Measurements from ENCODE around the gene SPTB.

The SPTB gene

DNA sequence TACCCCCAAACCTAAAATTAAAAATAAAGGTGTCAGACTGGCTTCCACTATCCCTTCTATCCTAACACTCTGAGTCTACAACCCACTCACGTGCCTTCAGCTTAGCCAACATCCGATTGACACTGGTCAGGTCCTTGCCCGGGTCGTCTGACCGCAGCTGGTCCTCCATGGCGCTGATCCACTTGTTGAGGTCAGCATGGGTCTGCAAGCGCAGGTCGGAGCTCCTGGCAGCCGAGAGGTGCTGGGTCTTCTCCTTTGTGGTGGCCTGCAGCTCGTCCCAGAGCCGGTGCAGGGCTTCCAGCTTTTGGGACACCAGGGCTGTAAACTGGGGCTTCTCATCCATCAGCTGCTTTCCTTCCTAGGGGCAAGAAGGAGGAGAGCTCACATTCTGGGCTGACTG is 97.5 kb downstream of the SPTB start (continued):
- TF ChIP-seq ZNF148 (tag by site-specific recombination; IDR thresholded peaks at IDR 0.05; ENCODE audit: borderline replicate concordance): no peak
- TF ChIP-seq ZNF707 (tag by site-specific recombination; IDR thresholded peaks at IDR 0.05): no peak
- no peak for TF ChIP-seq ZNF211 (tag by site-specific recombination; IDR thresholded peaks at IDR 0.05; ENCODE audit: low read depth)
- TF ChIP-seq ZNF555 (tag by site-specific recombination; conservative IDR thresholded peaks at IDR 0.05): no peak
- no peak for TF ChIP-seq ZNF660 (tag by site-specific recombination; IDR thresholded peaks at IDR 0.05)
- no peak for TF ChIP-seq ZFHX2 (tag by site-specific recombination; conservative IDR thresholded peaks at IDR 0.05)
- TF ChIP-seq BCL11A (tag by site-specific recombination; IDR thresholded peaks at IDR 0.05; ENCODE audit: low read depth): no peak
- TF ChIP-seq ZNF239 (tag by site-specific recombination; IDR thresholded peaks at IDR 0.05): no peak

DNA sequence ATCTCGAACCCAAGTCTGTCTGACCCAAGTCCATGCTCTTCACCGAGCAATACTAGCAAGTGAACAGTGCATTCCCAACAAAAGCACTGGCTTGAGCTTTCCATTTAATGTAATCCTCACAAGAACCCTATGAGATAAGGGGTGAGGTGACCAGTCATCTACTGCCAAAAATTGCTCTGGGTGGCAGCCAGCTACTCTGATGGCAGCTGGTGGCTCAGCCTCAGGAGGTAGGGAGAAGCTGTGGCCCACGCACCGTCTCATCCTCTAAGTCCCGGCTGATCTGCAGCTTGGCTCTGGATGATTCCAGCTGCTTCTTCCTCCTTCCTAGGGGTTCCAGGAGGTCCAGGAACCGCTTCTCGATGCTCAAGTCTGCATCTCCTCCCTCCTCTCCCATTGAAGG is 100.2 kb downstream of the SPTB start:
- Histone ChIP-seq H3K4me1 (ENCODE audit: control insufficient read depth, insufficient read depth, low read length) (no peaks in the 10 kb centered on the region), H3K9me3 (ENCODE audit: control insufficient read depth, insufficient read depth, low read depth, low read length) (no peaks in the 10 kb centered on the region), H3K27ac (ENCODE audit: extremely low read depth, low read depth, low read length) (no peak overlapping the region), H3K4me3 (ENCODE audit: low read depth, low read length) (no peak overlapping the region), H3K36me3 (ENCODE audit: control insufficient read depth in 2 of 2, insufficient read depth in 1 of 2, low read length in 2 of 2) (peaks cover 0 to 15% of the 10 kb centered on the region in 2 experiments; a peak in 1 of 3 replicates)
- ChIA-PET CTCF (interaction anchor here (0.7 to 1.0 kb wide), 3 partner anchors 14 to 112 kb away, joined by 3 to 6 read pairs (median 3); no protein-coding TSS in a partner anchor), POLR2A (no interaction called here)
- TF ChIP-seq ZFP41 (tag by site-specific recombination; IDR thresholded peaks at IDR 0.05; ENCODE audit: borderline replicate concordance) (no peak), ZNF654 (tag by site-specific recombination; IDR thresholded peaks at IDR 0.05; ENCODE audit: low read depth) (no peak), KLF9 (tag by site-specific recombination; IDR thresholded peaks at IDR 0.05; ENCODE audit: low read depth) (no peak), ZNF18 (tag by site-specific recombination; IDR thresholded peaks at IDR 0.05) (no peak), ZNF211 (tag by site-specific recombination; IDR thresholded peaks at IDR 0.05; ENCODE audit: low read depth) (no peak), KLF1 (tag by site-specific recombination; IDR thresholded peaks at IDR 0.05) (no peak), ZNF354C (tag by site-specific recombination; IDR thresholded peaks at IDR 0.05; ENCODE audit: borderline replicate concordance, low read depth) (no peak)

DNA sequence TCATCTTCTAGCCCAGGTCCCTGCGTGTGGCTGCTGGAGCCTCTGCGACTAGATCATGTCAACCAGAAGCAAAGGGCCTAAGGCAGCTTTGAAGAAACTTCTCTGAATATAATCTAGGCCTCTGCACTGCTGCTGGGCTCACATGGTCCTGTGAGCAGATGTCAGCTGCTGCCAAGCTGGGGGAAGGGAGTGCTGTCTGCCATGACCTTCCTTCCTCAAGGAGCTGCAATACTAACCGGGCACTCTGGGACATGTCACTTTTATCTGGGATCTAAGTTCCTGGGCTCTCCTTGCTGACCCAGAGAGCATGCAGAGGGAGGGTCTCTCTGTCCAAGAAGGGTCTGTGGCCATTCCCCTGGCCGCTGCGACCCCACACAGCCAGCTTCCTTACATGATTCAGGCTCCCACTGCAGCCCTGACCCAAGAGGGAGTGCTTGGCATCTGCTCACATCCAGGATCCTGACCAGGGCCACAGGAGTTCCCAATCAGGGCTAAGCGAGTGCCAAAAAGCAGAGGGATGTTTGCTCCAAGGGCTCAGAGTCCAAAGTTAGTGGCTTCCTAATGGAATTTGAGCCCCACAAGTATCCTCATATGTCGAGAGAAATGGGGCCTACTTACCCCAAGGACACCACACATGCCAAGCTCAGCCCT is 101.5 kb downstream of the SPTB start:
- ChIA-PET CTCF (no interaction called here), POLR2A (no interaction called here)
- Histone ChIP-seq H3K9me3 (ENCODE audit: control insufficient read depth, insufficient read depth, low read depth, low read length) (no peaks in the 10 kb centered on the region), H3K4me1 (ENCODE audit: control insufficient read depth, insufficient read depth, low read length) (no peaks in the 10 kb centered on the region), H3K36me3 (ENCODE audit: control insufficient read depth in 2 of 2, insufficient read depth in 1 of 2, low read length in 2 of 2) (peaks cover 0 to 15% of the 10 kb centered on the region in 2 experiments; a peak in 1 of 3 replicates), H3K4me3 (ENCODE audit: low read depth, low read length) (no peak overlapping the region), H3K27ac (ENCODE audit: extremely low read depth, low read depth, low read length) (no peak overlapping the region)
- TF ChIP-seq MEIS1 (CRISPR knock-in tag; IDR thresholded peaks at IDR 0.05; ENCODE audit: borderline replicate concordance) (no peak), ATF2 (tag by site-specific recombination; IDR thresholded peaks at IDR 0.05; ENCODE audit: low read depth) (no peak), HIC1 (tag by site-specific recombination; IDR thresholded peaks at IDR 0.05) (no peak), ZBTB26 (tag by site-specific recombination; optimal IDR thresholded peaks at IDR 0.05) (no peak), ZNF223 (tag by site-specific recombination; IDR thresholded peaks at IDR 0.05) (no peak), ZBTB49 (tag by site-specific recombination; IDR thresholded peaks at IDR 0.05; ENCODE audit: low read depth) (no peak)

All from HEK293 (cell line).